Panc1 (cell line): ENCODE data around the gene CCDC61.
A peak's percentile ranks its signal among the peaks of the same experiment; 100 is the strongest.

Experiments
- CTCF ChIP-seq: fragments of 450-650 bp; IDR thresholded peaks from 2 replicates; pipeline ENCODE4 v1.5.1; 2017; ENCODE audit warnings: mild to moderate bottlenecking
- SIN3A ChIP-seq: IDR thresholded peaks from 2 replicates; pipeline ENCODE4 v1.6.1; 2012; ENCODE audit warnings: low read depth, mild to moderate bottlenecking, low read length, moderate library complexity, borderline replicate concordance; ENCODE audit not compliant: insufficient read depth

- peak; percentile 25 for TF ChIP-seq CTCF
- TF ChIP-seq SIN3A, result no peak
Measured at GRCh38 chr19:46014941-46015686, 19.8 kb downstream of the CCDC61 start.
